HepG2 (cell line): ENCODE results near the gene CDC6. TPM values are rescaled to one million over a fixed set of nuclear protein-coding genes. Genes with fewer than 3 reads are reported as not detected.
A peak's percentile ranks its signal among the peaks of the same experiment; 100 is the strongest.

ENCODE experiments used
- ATAC-seq: fragments of 200-7000 bp; cut with Tn5 transposase; 3 replicates; pipeline ENCODE4 v1.9.1; 2020; ENCODE audit warnings: mild to moderate bottlenecking, moderate library complexity
- BruUV-seq: library from RNA; stranded (reverse); fragments of 400-500 nt; replicated peaks from 2 replicates; lab custom pipeline; 2021; lab: Mats Ljungman, UMichigan
- CTCF ChIA-PET: fragments of 300-600 bp; formaldehyde crosslinking; extraction: SDS; loops from one replicate; lab custom pipeline; 2021; ENCODE audit warnings: low total read pairs, inconsistent platforms, low intra/inter-chr PET ratio; lab: Yijun Ruan, JAX
- POLR2A ChIA-PET: fragments of 350-600 bp; sonication (Branson Sonifier 250); formaldehyde crosslinking; loops from one replicate; lab custom pipeline; 2020; ENCODE audit warnings: antibody characterized with exemption, inconsistent platforms; lab: Yijun Ruan, JAX
- DNase-seq: peaks from one replicate; pipeline ENCODE4 v3.0.0-alpha.2; 2015; ENCODE audit warnings: low spot score
- FAIRE-seq: peaks from 3 replicates; lab custom pipeline; 2011; peaks lifted over from hg19 to GRCh38; lab: Jason Lieb, UNC
- H2AFZ ChIP-seq: one replicate; pipeline ENCODE4 v1.6.1; 2011; ENCODE audit warnings: low read length, inconsistent platforms
- H3K27ac ChIP-seq: fragments of 300-600 bp; 3 replicates; pipeline ENCODE4 v1.8.0; 2011; ENCODE audit warnings: mixed run types, mild to moderate bottlenecking, mixed read lengths, low read length, inconsistent platforms; ENCODE audit not compliant: insufficient read depth; ENCODE audit errors: extremely low read length
- H3K27me3 ChIP-seq, 2 experiments: fragments of 200-600 bp in 1 of 2; 2 replicates in 1 of 2; 3 replicates in 1 of 2; pipeline versions ENCODE4 v1.6.0 to v1.8.0; 2011; ENCODE audit warnings: low read length in 2 of 2, mild to moderate bottlenecking in 2 of 2, moderate library complexity in 2 of 2, inconsistent platforms in 1 of 2; ENCODE audit not compliant: insufficient read depth in 2 of 2, control insufficient read depth in 1 of 2
- H3K36me3 ChIP-seq, 2 experiments: fragments of 200-600 bp in 1 of 2; replicated peaks in 1 of 2; 2 replicates in 1 of 2; 3 replicates in 1 of 2; pipeline versions ENCODE4 v1.5.1 to v1.8.0; 2011; ENCODE audit warnings: low read length in 2 of 2, inconsistent platforms in 1 of 2; ENCODE audit not compliant: insufficient read depth in 2 of 2, control insufficient read depth in 1 of 2
- H3K4me1 ChIP-seq: 2 replicates; pipeline ENCODE4 v1.5.1; 2012; ENCODE audit warnings: low read length, inconsistent platforms; ENCODE audit not compliant: insufficient read depth
- H3K4me2 ChIP-seq: 2 replicates; pipeline ENCODE4 v1.6.0; 2011; ENCODE audit warnings: low read depth, low read length, inconsistent platforms
- H3K4me3 ChIP-seq, 3 experiments: fragments of 200-600 bp in 1 of 3; sonication (generic), shearing (Covaris generic) in 1 of 3; replicated peaks in 1 of 3; 2 replicates each; pipeline ENCODE4 v1.5.1; 2011 to 2016; ENCODE audit warnings: low read length in 3 of 3, inconsistent platforms in 2 of 3, low read depth in 2 of 3, mild to moderate bottlenecking in 2 of 3, control low read depth in 1 of 3, mixed read lengths in 1 of 3; ENCODE audit not compliant: insufficient read depth in 1 of 3
- H3K79me2 ChIP-seq: one replicate; pipeline ENCODE4 v1.6.1; 2011; ENCODE audit warnings: low read length, inconsistent platforms; ENCODE audit not compliant: insufficient read depth
- H3K9ac ChIP-seq: 2 replicates; pipeline ENCODE4 v1.6.0; 2011; ENCODE audit warnings: mild to moderate bottlenecking, low read depth, low read length, inconsistent platforms; ENCODE audit not compliant: insufficient read depth
- H3K9me3 ChIP-seq: 2 replicates; pipeline ENCODE4 v1.5.1; 2012; ENCODE audit warnings: mild to moderate bottlenecking, low read length
- H4K20me1 ChIP-seq: 2 replicates; pipeline ENCODE4 v1.6.0; 2011; ENCODE audit warnings: inconsistent platforms, mild to moderate bottlenecking, low read length, moderate library complexity; ENCODE audit not compliant: insufficient read depth
- DNMT3B ChIP-seq: conservative IDR thresholded peaks from 2 replicates; pipeline ENCODE4 v1.6.1; 2016; ENCODE audit warnings: missing biosample characterization, control low read depth
- MATR3 ChIP-seq: sonication (generic); formaldehyde crosslinking; IDR thresholded peaks from 2 replicates; pipeline ENCODE4 v1.4.0; 2020; ENCODE audit warnings: missing genetic modification reagents
- RAD21 ChIP-seq: fragments of 450-650 bp; formaldehyde crosslinking; IDR thresholded peaks from 2 replicates; pipeline ENCODE4 v1.5.0; 2020; ENCODE audit warnings: mild to moderate bottlenecking
- SMAD3 ChIP-seq: sonication (generic); formaldehyde crosslinking; IDR thresholded peaks from 2 replicates; pipeline ENCODE4 v1.4.0; 2020; ENCODE audit warnings: missing genetic modification reagents
- STAG1 ChIP-seq: sonication (generic); formaldehyde crosslinking; IDR thresholded peaks from 2 replicates; pipeline ENCODE4 v1.4.0; 2020; ENCODE audit warnings: missing genetic modification reagents
- TP53 ChIP-seq: sonication (generic); formaldehyde crosslinking; conservative IDR thresholded peaks from 2 replicates; pipeline ENCODE4 v1.4.0; 2020; ENCODE audit warnings: missing genetic modification reagents
- WGBS: methylation state at CpG from one replicate; pipeline ENCODE4 v1.1.6; 2017; ENCODE audit warnings: low lambda C conversion rate; 5-methylcytosine and 5-hydroxymethylcytosine counted together
- in situ Hi-C: cut with HindIII; loops from 2 replicates; pipeline ENCODE4 v1.10.0; 2017; ENCODE audit warnings: low pct_unique_long_range_greater_than_20kb; ENCODE audit not compliant: extremely low pct_ligation_motif_present
- intact Hi-C: fragments of 100-400 bp; cut with micrococcal nuclease; formaldehyde crosslinking; loops from one replicate; pipeline ENCODE4 v1.10.0; 2022; ENCODE audit not compliant: unreplicated experiment
- polyA plus RNA-seq, 8 experiments: library from polyadenylated mRNA; depleted of rRNA in 3 of 8; stranded (reverse) in 7 of 8; unstranded in 1 of 8; fragments of >200 nt; fragmentation: Illumina TruSeq in 4 of 8; extraction: Trizol in 4 of 8; gene quantifications; 2 replicates each; pipeline versions ENCODE4 v1.2.1 to v1.2.3, GENCODE V29; 2011 to 2016; ENCODE audit warnings: low read depth in 4 of 8, missing spikeins in 1 of 8, mixed read lengths in 1 of 8; ENCODE audit not compliant: insufficient read depth in 1 of 8
- total RNA-seq, 5 experiments: library from RNA; depleted of rRNA; stranded (reverse); fragments of >200 nt; fragmentation: Illumina TruSeq; extraction: Trizol; gene quantifications; 2 replicates each; pipeline ENCODE4 v1.2.3, GENCODE V29; 2016; ENCODE audit warnings: low read depth in 1 of 5
- TF ChIP-seq, protein P1 (sequence below): sonication (generic); formaldehyde crosslinking; IDR thresholded peaks from 2 replicates; pipeline ENCODE4 v1.4.0; 2020; ENCODE audit warnings: missing genetic modification reagents
- TF ChIP-seq, protein P2 (sequence below): sonication (generic); formaldehyde crosslinking; IDR thresholded peaks from 2 replicates; pipeline ENCODE4 v1.9.0; 2021; ENCODE audit warnings: missing genetic modification reagents, borderline replicate concordance
- TF ChIP-seq, protein P3 (sequence below): sonication (generic); formaldehyde crosslinking; IDR thresholded peaks from 2 replicates; pipeline ENCODE4 v1.4.0; 2020; ENCODE audit warnings: missing genetic modification reagents
- TF ChIP-seq, protein P4 (sequence below): sonication (generic); formaldehyde crosslinking; IDR thresholded peaks from 2 replicates; pipeline ENCODE4 v1.4.0; 2020; ENCODE audit warnings: mild to moderate bottlenecking, missing genetic modification reagents, borderline replicate concordance
- TF ChIP-seq, protein P5 (sequence below): sonication (generic); formaldehyde crosslinking; conservative IDR thresholded peaks from 2 replicates; pipeline ENCODE4 v1.8.1; 2023; ENCODE audit warnings: missing genetic modification reagents

The CDC6 gene
- total and polyA plus RNA-seq, 2 of the 13 experiments (the other 11 are each of a cell fraction or from before 2014, with no cell fraction given) = 17.4 to 114 TPM

DNA sequence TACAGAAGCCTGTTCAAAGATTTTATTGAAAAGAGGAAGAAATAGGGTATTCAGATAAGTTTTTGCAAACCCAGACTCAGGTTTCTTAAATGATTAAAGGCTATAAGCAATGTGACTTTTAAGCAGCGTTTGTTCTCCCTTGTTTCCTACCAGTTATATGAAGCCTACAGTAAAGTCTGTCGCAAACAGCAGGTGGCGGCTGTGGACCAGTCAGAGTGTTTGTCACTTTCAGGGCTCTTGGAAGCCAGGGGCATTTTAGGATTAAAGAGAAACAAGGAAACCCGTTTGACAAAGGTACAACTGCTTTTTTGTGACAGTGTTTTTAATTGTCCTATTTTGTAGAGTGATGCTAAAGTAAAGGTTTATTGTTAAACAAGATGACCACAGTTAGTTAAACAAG lies 13.6 kb downstream of the CDC6 start (continued):
- TF ChIP-seq, protein P1, sequence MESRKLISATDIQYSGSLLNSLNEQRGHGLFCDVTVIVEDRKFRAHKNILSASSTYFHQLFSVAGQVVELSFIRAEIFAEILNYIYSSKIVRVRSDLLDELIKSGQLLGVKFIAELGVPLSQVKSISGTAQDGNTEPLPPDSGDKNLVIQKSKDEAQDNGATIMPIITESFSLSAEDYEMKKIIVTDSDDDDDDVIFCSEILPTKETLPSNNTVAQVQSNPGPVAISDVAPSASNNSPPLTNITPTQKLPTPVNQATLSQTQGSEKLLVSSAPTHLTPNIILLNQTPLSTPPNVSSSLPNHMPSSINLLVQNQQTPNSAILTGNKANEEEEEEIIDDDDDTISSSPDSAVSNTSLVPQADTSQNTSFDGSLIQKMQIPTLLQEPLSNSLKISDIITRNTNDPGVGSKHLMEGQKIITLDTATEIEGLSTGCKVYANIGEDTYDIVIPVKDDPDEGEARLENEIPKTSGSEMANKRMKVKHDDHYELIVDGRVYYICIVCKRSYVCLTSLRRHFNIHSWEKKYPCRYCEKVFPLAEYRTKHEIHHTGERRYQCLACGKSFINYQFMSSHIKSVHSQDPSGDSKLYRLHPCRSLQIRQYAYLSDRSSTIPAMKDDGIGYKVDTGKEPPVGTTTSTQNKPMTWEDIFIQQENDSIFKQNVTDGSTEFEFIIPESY (CRISPR knock-in tag) = peak; percentile 99

DNA sequence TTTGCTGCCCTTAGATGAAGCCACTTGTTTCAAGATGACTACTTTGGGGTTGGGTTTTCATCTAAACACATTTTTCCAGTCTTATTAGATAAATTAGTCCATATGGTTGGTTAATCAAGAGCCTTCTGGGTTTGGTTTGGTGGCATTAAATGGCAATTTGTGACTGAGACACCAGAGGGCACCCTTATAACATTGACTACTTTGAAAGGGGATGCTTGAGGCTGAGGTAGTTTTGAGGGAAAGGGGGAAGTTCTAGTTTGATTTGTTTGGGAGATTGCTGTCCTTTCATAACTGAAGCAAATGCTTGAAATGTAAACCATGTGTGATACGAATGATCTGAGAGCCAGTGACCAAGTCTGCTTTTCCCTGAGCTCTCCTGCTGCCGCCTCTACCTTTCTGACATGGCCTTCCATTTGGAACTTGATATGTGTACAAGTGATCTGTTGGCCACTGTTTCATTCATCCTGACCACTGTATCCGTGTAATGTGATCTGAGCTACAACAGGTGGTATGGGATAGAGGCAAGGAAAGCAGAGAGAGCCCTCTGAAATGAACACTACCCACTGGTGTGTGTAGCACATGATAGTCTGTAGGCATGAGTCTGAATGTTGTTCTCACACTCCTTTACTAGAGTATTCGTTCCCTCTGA lies 15.5 kb downstream of the CDC6 start:
- 94% methylated on average over 4 of the region's 4 CpGs for WGBS
- H3K36me3 ChIP-seq = peaks cover 8 to 46% of the 10 kb centered on the region in 2 experiments
- H3K4me1 ChIP-seq = peaks cover 21% of the 10 kb centered on the region
- TF ChIP-seq, protein P2, sequence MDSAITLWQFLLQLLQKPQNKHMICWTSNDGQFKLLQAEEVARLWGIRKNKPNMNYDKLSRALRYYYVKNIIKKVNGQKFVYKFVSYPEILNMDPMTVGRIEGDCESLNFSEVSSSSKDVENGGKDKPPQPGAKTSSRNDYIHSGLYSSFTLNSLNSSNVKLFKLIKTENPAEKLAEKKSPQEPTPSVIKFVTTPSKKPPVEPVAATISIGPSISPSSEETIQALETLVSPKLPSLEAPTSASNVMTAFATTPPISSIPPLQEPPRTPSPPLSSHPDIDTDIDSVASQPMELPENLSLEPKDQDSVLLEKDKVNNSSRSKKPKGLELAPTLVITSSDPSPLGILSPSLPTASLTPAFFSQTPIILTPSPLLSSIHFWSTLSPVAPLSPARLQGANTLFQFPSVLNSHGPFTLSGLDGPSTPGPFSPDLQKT (CRISPR knock-in tag) = no peak
- TF ChIP-seq MATR3 (CRISPR knock-in tag) = no peak
- TF ChIP-seq, protein P3, sequence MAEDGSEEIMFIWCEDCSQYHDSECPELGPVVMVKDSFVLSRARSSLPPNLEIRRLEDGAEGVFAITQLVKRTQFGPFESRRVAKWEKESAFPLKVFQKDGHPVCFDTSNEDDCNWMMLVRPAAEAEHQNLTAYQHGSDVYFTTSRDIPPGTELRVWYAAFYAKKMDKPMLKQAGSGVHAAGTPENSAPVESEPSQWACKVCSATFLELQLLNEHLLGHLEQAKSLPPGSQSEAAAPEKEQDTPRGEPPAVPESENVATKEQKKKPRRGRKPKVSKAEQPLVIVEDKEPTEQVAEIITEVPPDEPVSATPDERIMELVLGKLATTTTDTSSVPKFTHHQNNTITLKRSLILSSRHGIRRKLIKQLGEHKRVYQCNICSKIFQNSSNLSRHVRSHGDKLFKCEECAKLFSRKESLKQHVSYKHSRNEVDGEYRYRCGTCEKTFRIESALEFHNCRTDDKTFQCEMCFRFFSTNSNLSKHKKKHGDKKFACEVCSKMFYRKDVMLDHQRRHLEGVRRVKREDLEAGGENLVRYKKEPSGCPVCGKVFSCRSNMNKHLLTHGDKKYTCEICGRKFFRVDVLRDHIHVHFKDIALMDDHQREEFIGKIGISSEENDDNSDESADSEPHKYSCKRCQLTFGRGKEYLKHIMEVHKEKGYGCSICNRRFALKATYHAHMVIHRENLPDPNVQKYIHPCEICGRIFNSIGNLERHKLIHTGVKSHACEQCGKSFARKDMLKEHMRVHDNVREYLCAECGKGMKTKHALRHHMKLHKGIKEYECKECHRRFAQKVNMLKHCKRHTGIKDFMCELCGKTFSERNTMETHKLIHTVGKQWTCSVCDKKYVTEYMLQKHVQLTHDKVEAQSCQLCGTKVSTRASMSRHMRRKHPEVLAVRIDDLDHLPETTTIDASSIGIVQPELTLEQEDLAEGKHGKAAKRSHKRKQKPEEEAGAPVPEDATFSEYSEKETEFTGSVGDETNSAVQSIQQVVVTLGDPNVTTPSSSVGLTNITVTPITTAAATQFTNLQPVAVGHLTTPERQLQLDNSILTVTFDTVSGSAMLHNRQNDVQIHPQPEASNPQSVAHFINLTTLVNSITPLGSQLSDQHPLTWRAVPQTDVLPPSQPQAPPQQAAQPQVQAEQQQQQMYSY (CRISPR knock-in tag) = no peak
- TF ChIP-seq STAG1 (CRISPR knock-in tag) = peak; percentile 93
- peak; percentile 83 for TF ChIP-seq RAD21 (CRISPR knock-in tag)
- TF ChIP-seq, protein P4, sequence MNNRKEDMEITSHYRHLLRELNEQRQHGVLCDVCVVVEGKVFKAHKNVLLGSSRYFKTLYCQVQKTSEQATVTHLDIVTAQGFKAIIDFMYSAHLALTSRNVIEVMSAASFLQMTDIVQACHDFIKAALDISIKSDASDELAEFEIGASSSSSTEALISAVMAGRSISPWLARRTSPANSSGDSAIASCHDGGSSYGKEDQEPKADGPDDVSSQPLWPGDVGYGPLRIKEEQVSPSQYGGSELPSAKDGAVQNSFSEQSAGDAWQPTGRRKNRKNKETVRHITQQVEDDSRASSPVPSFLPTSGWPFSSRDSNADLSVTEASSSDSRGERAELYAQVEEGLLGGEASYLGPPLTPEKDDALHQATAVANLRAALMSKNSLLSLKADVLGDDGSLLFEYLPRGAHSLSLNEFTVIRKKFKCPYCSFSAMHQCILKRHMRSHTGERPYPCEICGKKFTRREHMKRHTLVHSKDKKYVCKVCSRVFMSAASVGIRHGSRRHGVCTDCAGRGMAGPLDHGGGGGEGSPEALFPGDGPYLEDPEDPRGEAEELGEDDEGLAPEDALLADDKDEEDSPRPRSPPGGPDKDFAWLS (CRISPR knock-in tag) = no peak
- TF ChIP-seq, protein P5, sequence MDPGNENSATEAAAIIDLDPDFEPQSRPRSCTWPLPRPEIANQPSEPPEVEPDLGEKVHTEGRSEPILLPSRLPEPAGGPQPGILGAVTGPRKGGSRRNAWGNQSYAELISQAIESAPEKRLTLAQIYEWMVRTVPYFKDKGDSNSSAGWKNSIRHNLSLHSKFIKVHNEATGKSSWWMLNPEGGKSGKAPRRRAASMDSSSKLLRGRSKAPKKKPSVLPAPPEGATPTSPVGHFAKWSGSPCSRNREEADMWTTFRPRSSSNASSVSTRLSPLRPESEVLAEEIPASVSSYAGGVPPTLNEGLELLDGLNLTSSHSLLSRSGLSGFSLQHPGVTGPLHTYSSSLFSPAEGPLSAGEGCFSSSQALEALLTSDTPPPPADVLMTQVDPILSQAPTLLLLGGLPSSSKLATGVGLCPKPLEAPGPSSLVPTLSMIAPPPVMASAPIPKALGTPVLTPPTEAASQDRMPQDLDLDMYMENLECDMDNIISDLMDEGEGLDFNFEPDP (CRISPR knock-in tag) = no peak
- peak; percentile 73; the same call in 1 of the 2 replicates for TF ChIP-seq SMAD3
- no peak for TF ChIP-seq DNMT3B (CRISPR knock-in tag)
- TF ChIP-seq TP53 (CRISPR knock-in tag) = peak; percentile 72; the same call in 1 of the 2 replicates

More for the DNA sequence above, 15.5 kb downstream of the CDC6 start:
- peak; percentile 12; the same call in 1 of the 3 replicates for ATAC-seq
- Histone ChIP-seq H3K79me2 (no peaks in the 10 kb centered on the region), H3K4me3 (no peak overlapping the region), H3K9me3 (no peaks in the 10 kb centered on the region), H3K4me2 (no peak overlapping the region), H2AFZ (no peak overlapping the region), H3K27ac (no peak overlapping the region), H3K9ac (no peak overlapping the region), H4K20me1 (no peaks in the 10 kb centered on the region), H3K27me3 (no peaks in the 10 kb centered on the region)
- POLR2A ChIA-PET = interaction anchor here (0.8 to 1.4 kb wide), 4 partner anchors 38 to 53 kb away, joined by 3 to 6 read pairs (median 4); no protein-coding TSS in a partner anchor
- peak; percentile 66 for FAIRE-seq
- CTCF ChIA-PET = interaction anchor here (0.9 to 8.6 kb wide), 9 partner anchors 13 to 289 kb away, joined by 3 to 157 read pairs (median 4); no protein-coding TSS in a partner anchor
- intact Hi-C loops (loop anchor here (1.0 to 5.0 kb wide), 3 partner anchors 14 to 114 kb away; partner anchors contain the start of gene TOP2A), in situ Hi-C loops (no loop called here)
- DNase-seq = peak; percentile 64
- BruUV-seq = no TSS peak
